HepG2 (cell line): ENCODE data around the gene RHBDD2. TPM values are rescaled to one million over a fixed set of nuclear protein-coding genes. Genes with fewer than 3 reads are reported as not detected.

ENCODE experiments used
- BCL6 ChIP-seq: IDR thresholded peaks from 2 replicates; pipeline ENCODE4 v1.6.1; 2016; ENCODE audit warnings: missing genetic modification reagents, missing compliant biosample characterization
- CEBPG ChIP-seq: IDR thresholded peaks from 2 replicates; pipeline ENCODE4 v1.6.1; 2016
- HOXA5 ChIP-seq: sonication (generic); formaldehyde crosslinking; IDR thresholded peaks from 2 replicates; pipeline ENCODE4 v1.4.0; 2020; ENCODE audit warnings: missing genetic modification reagents
- ZFP36L1 ChIP-seq: sonication (generic); formaldehyde crosslinking; IDR thresholded peaks from 2 replicates; pipeline ENCODE4 v1.8.0; 2022; ENCODE audit warnings: mild to moderate bottlenecking, missing genetic modification reagents, moderate library complexity
- ZNF160 ChIP-seq: sonication (generic); formaldehyde crosslinking; IDR thresholded peaks from 2 replicates; pipeline ENCODE4 v1.8.0; 2022; ENCODE audit warnings: mild to moderate bottlenecking, inconsistent platforms, missing genetic modification reagents
- ZNF234 ChIP-seq: sonication (generic); formaldehyde crosslinking; conservative IDR thresholded peaks from 2 replicates; pipeline ENCODE4 v1.5.1; 2020; ENCODE audit warnings: mild to moderate bottlenecking, missing genetic modification reagents
- ZNF317 ChIP-seq: sonication (generic); formaldehyde crosslinking; IDR thresholded peaks from 2 replicates; pipeline ENCODE4 v1.5.0; 2020; ENCODE audit warnings: mild to moderate bottlenecking, missing genetic modification reagents
- ZNF34 ChIP-seq: sonication (generic); formaldehyde crosslinking; IDR thresholded peaks from 2 replicates; pipeline ENCODE4 v1.4.0; 2020; ENCODE audit warnings: mild to moderate bottlenecking, missing genetic modification reagents, borderline replicate concordance
- ZNF773 ChIP-seq: sonication (generic); formaldehyde crosslinking; IDR thresholded peaks from 2 replicates; pipeline ENCODE4 v1.4.0; 2020; ENCODE audit warnings: missing genetic modification reagents, borderline replicate concordance
- ZNF788 ChIP-seq: sonication (generic); formaldehyde crosslinking; IDR thresholded peaks from 2 replicates; pipeline ENCODE4 v1.5.0; 2020; ENCODE audit warnings: mild to moderate bottlenecking, missing genetic modification reagents, borderline replicate concordance
- ZNF891 ChIP-seq: sonication (generic); formaldehyde crosslinking; IDR thresholded peaks from 2 replicates; pipeline ENCODE4 v1.5.0; 2020; ENCODE audit warnings: mild to moderate bottlenecking, missing genetic modification reagents
- polyA plus RNA-seq, 8 experiments: library from polyadenylated mRNA; depleted of rRNA in 3 of 8; stranded (reverse) in 7 of 8; unstranded in 1 of 8; fragments of >200 nt; fragmentation: Illumina TruSeq in 4 of 8; extraction: Trizol in 4 of 8; gene quantifications; 2 replicates each; pipeline versions ENCODE4 v1.2.1 to v1.2.3, GENCODE V29; 2011 to 2016; ENCODE audit warnings: low read depth in 4 of 8, missing spikeins in 1 of 8, mixed read lengths in 1 of 8; ENCODE audit not compliant: insufficient read depth in 1 of 8
- total RNA-seq, 5 experiments: library from RNA; depleted of rRNA; stranded (reverse); fragments of >200 nt; fragmentation: Illumina TruSeq; extraction: Trizol; gene quantifications; 2 replicates each; pipeline ENCODE4 v1.2.3, GENCODE V29; 2016; ENCODE audit warnings: low read depth in 1 of 5
- TF ChIP-seq, protein P1 (sequence below): sonication (generic); formaldehyde crosslinking; IDR thresholded peaks from 2 replicates; pipeline ENCODE4 v1.5.1; 2020; ENCODE audit warnings: missing genetic modification reagents, mild to moderate bottlenecking, borderline replicate concordance
- TF ChIP-seq, protein P2 (sequence below), 2 experiments: sonication (generic) in 1 of 2; formaldehyde crosslinking in 1 of 2; IDR thresholded peaks; 2 replicates each; pipeline versions ENCODE4 v1.4.0 to v1.6.1; 2016 to 2020; ENCODE audit warnings: borderline replicate concordance in 1 of 2, low read depth in 1 of 2, mild to moderate bottlenecking in 1 of 2, missing genetic modification reagents in 1 of 2
- TF ChIP-seq, protein P3 (sequence below): sonication (generic); formaldehyde crosslinking; IDR thresholded peaks from 2 replicates; pipeline ENCODE4 v1.4.0; 2020; ENCODE audit warnings: mild to moderate bottlenecking, low read depth, missing genetic modification reagents
- TF ChIP-seq, protein P4 (sequence below): sonication (generic); formaldehyde crosslinking; conservative IDR thresholded peaks from 2 replicates; pipeline ENCODE4 v1.4.0; 2020; ENCODE audit warnings: missing genetic modification reagents
- TF ChIP-seq, protein P5 (sequence below): sonication (generic); formaldehyde crosslinking; IDR thresholded peaks from 2 replicates; pipeline ENCODE4 v1.4.0; 2020; ENCODE audit warnings: missing genetic modification reagents

The RHBDD2 gene
- total and polyA plus RNA-seq, 2 of the 13 experiments (the other 11 are each of a cell fraction or from before 2014, with no cell fraction given), result 23.1 to 26.4 TPM

DNA sequence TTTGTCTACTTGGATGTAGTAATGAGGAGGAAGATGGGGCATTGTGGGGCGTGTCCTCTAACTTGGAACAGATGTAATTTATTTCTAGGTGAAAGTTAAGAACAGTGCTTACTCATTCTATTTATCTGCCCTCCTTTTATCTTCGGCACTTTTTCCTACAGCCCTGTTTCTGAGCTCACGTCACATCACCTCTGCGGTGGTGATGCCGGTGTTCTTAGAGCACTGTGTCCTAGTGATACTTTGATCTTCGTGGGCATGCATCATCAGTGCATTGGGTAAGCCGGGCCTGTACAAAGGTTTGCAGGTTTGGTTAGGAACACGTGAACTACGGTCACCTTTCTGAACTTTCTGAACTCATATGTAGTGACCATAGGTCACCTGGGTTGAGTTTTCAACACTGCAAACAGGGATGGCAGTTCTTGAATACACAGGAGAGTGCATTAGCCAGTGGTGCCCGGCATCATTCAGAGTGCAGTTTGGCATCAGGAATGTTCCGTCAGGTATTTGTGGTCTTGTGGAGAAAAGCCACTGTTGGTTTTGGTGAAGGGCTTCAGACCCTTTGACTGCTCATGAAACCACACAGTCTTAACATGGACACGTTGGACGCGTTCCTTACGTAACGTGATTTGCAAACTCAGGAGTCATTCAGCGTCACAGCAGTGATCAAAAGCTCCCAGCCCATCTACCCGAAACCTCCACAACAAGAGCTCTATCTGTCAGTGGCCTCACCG lies 41.8 kb downstream of the RHBDD2 start (continued):
- TF ChIP-seq, protein P1, sequence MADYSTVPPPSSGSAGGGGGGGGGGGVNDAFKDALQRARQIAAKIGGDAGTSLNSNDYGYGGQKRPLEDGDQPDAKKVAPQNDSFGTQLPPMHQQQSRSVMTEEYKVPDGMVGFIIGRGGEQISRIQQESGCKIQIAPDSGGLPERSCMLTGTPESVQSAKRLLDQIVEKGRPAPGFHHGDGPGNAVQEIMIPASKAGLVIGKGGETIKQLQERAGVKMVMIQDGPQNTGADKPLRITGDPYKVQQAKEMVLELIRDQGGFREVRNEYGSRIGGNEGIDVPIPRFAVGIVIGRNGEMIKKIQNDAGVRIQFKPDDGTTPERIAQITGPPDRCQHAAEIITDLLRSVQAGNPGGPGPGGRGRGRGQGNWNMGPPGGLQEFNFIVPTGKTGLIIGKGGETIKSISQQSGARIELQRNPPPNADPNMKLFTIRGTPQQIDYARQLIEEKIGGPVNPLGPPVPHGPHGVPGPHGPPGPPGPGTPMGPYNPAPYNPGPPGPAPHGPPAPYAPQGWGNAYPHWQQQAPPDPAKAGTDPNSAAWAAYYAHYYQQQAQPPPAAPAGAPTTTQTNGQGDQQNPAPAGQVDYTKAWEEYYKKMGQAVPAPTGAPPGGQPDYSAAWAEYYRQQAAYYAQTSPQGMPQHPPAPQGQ (CRISPR knock-in tag), result no peak
- TF ChIP-seq, protein P2, sequence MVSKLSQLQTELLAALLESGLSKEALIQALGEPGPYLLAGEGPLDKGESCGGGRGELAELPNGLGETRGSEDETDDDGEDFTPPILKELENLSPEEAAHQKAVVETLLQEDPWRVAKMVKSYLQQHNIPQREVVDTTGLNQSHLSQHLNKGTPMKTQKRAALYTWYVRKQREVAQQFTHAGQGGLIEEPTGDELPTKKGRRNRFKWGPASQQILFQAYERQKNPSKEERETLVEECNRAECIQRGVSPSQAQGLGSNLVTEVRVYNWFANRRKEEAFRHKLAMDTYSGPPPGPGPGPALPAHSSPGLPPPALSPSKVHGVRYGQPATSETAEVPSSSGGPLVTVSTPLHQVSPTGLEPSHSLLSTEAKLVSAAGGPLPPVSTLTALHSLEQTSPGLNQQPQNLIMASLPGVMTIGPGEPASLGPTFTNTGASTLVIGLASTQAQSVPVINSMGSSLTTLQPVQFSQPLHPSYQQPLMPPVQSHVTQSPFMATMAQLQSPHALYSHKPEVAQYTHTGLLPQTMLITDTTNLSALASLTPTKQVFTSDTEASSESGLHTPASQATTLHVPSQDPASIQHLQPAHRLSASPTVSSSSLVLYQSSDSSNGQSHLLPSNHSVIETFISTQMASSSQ (IDR thresholded peaks at IDR 0.05; ENCODE audit: low read depth), result peak; percentile 68
- TF ChIP-seq, protein P2 (CRISPR knock-in tag; IDR thresholded peaks at IDR 0.05; ENCODE audit: borderline replicate concordance), result peak; percentile 86; the same call in 1 of the 2 replicates
- TF ChIP-seq HOXA5 (peak; percentile 71; the same call in 1 of the 2 replicates), ZNF891 (CRISPR knock-in tag) (no peak), ZNF788 (CRISPR knock-in tag) (peak; percentile 70; the same call in 1 of the 2 replicates), ZNF773 (CRISPR knock-in tag) (no peak), ZNF34 (peak; percentile 31; the same call in 1 of the 2 replicates), ZNF317 (CRISPR knock-in tag) (peak; percentile 49), ZNF160 (peak; percentile 30; the same call in 1 of the 2 replicates), ZNF234 (CRISPR knock-in tag) (no peak), CEBPG (CRISPR knock-in tag) (peak; percentile 89), BCL6 (CRISPR knock-in tag) (peak; percentile 98), ZFP36L1 (peak; percentile 87)
- TF ChIP-seq, protein P3, sequence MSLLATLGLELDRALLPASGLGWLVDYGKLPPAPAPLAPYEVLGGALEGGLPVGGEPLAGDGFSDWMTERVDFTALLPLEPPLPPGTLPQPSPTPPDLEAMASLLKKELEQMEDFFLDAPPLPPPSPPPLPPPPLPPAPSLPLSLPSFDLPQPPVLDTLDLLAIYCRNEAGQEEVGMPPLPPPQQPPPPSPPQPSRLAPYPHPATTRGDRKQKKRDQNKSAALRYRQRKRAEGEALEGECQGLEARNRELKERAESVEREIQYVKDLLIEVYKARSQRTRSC (CRISPR knock-in tag), result 0 out of 2 replicates have a peak, but pooled peaks have one; percentile 47
- TF ChIP-seq, protein P4, sequence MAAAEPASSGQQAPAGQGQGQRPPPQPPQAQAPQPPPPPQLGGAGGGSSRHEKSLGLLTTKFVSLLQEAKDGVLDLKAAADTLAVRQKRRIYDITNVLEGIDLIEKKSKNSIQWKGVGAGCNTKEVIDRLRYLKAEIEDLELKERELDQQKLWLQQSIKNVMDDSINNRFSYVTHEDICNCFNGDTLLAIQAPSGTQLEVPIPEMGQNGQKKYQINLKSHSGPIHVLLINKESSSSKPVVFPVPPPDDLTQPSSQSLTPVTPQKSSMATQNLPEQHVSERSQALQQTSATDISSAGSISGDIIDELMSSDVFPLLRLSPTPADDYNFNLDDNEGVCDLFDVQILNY (CRISPR knock-in tag), result no peak
- TF ChIP-seq, protein P5, sequence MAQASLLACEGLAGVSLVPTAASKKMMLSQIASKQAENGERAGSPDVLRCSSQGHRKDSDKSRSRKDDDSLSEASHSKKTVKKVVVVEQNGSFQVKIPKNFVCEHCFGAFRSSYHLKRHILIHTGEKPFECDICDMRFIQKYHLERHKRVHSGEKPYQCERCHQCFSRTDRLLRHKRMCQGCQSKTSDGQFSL (CRISPR knock-in tag), result no peak
